ENCODE data around the gene FBXO3. TPM values are rescaled to one million over a fixed set of nuclear protein-coding genes. Genes with fewer than 3 reads are reported as not detected.

FBXO3 gene
- total and polyA plus RNA-seq, 9 of the 15 experiments (the other 6 are each of a cell fraction or from before 2014, with no cell fraction given): 11.6 to 59.3 (median 29.2) TPM

- TF ChIP-seq PTBP1 (IDR thresholded peaks at IDR 0.05; ENCODE audit: low read depth, low read length) (no peak), ZNF592 (IDR thresholded peaks at IDR 0.05) (no peak), XRCC4 (IDR thresholded peaks at IDR 0.05; ENCODE audit: extremely low read depth, insufficient read depth, insufficient read length) (no peak), MTA3 (IDR thresholded peaks at IDR 0.05; ENCODE audit: borderline replicate concordance) (peak; percentile 65), NFIC (IDR thresholded peaks at IDR 0.05) (no peak), MEF2D (tag; conservative IDR thresholded peaks at IDR 0.05; ENCODE audit: low read depth) (no peak), JUN (IDR thresholded peaks at IDR 0.05; ENCODE audit: borderline replicate concordance, low read depth, low read length) (peak; percentile 93), JUN (CRISPR knock-in tag; IDR thresholded peaks at IDR 0.05; ENCODE audit: borderline replicate concordance) (no peak), ZNF551 (CRISPR knock-in tag; IDR thresholded peaks at IDR 0.05) (no peak), SOX6 (IDR thresholded peaks at IDR 0.05) (peak; percentile 96), POLR2G (IDR thresholded peaks at IDR 0.05; ENCODE audit: low read depth, low read length) (no peak), RUNX1 (IDR thresholded peaks at IDR 0.05; ENCODE audit: low read depth) (no peak), NUFIP1 (IDR thresholded peaks at IDR 0.05; ENCODE audit: partially characterized antibody) (no peak), ZNF165 (CRISPR knock-in tag; IDR thresholded peaks at IDR 0.05; ENCODE audit: borderline replicate concordance) (no peak), MBD2 (IDR thresholded peaks at IDR 0.05; ENCODE audit: borderline replicate concordance, low read depth) (no peak; the same call in 1 of the 2 replicates), CREM (IDR thresholded peaks at IDR 0.05; ENCODE audit: low read depth) (peak; percentile 43), BRF2 (IDR thresholded peaks at IDR 0.05; ENCODE audit: borderline replicate concordance, insufficient read depth, insufficient read length) (no peak), HDAC8 (tag; IDR thresholded peaks at IDR 0.05) (no peak), KDM2B (CRISPR knock-in tag; IDR thresholded peaks at IDR 0.05) (no peak), ARNT (IDR thresholded peaks at IDR 0.05) (peak in 1 of 2 experiments; percentile 48; a peak in 1 of 4 replicates), ZNF316 (IDR thresholded peaks at IDR 0.05) (peak; percentile 93), STAT5A (IDR thresholded peaks at IDR 0.05; ENCODE audit: borderline replicate concordance, low read length) (peak; percentile 59; the same call in 1 of the 2 replicates)
- TF ChIP-seq, protein P1, sequence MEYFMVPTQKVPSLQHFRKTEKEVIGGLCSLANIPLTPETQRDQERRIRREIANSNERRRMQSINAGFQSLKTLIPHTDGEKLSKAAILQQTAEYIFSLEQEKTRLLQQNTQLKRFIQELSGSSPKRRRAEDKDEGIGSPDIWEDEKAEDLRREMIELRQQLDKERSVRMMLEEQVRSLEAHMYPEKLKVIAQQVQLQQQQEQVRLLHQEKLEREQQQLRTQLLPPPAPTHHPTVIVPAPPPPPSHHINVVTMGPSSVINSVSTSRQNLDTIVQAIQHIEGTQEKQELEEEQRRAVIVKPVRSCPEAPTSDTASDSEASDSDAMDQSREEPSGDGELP (CRISPR knock-in tag; IDR thresholded peaks at IDR 0.05; ENCODE audit: borderline replicate concordance): peak; percentile 23; the same call in 1 of the 2 replicates
- TF ChIP-seq, protein P2, sequence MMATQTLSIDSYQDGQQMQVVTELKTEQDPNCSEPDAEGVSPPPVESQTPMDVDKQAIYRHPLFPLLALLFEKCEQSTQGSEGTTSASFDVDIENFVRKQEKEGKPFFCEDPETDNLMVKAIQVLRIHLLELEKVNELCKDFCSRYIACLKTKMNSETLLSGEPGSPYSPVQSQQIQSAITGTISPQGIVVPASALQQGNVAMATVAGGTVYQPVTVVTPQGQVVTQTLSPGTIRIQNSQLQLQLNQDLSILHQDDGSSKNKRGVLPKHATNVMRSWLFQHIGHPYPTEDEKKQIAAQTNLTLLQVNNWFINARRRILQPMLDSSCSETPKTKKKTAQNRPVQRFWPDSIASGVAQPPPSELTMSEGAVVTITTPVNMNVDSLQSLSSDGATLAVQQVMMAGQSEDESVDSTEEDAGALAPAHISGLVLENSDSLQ (IDR thresholded peaks at IDR 0.05): peak; percentile 61; the same call in 1 of the 2 replicates
Observed at GRCh38 chr11:33723238-33723881, 51.0 kb downstream of the FBXO3 start (continued).
